Measurements from ENCODE around the gene DALRD3.

DNA sequence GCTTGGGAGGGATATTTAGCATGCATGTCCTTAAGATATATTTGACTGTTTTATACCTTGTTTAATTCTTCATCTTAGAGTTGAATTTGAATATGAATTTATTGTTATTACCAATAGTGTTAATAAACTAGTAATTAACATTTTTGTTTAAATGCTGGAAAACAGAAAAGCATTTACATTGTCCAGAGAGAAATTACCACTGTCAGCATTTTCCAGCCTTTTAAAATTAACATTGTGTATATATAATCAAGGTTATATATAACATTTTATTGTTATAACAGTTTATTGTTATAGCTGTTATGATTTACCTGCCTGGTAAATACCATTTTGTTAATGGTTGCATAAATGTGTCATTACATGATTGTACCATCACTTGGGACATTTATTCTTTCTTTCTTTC is 36.4 kb downstream of the DALRD3 start:
- no peak for TF ChIP-seq CTCF (IDR thresholded peaks at IDR 0.05; ENCODE audit: low read depth, low read length)
- no peak for TF ChIP-seq POLR2A (IDR thresholded peaks at IDR 0.05; ENCODE audit: extremely low read depth, insufficient read length)
- no peak for TF ChIP-seq MYC (IDR thresholded peaks at IDR 0.05; ENCODE audit: low read depth, low read length)
- TF ChIP-seq, protein P1, sequence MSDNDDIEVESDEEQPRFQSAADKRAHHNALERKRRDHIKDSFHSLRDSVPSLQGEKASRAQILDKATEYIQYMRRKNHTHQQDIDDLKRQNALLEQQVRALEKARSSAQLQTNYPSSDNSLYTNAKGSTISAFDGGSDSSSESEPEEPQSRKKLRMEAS (IDR thresholded peaks at IDR 0.05; ENCODE audit: low read depth, low read length), result no peak

Data from NB4 (cell line).